NCI-H2196 (cell line): ENCODE data around the gene ZNF248.
"Not testable (repeated sequence)": the region's sequence is repeated elsewhere in the genome, so short reads cannot be mapped to it uniquely, and the experiment has no call there.

Experiments used
- DNase-seq: peaks from one replicate; lab custom pipeline; 2025; ENCODE audit not compliant: unreplicated experiment; lab: John Stamatoyannopoulos, UW

ZNF248 gene

GRCh38 chr10:37747081-37747480, 110.3 kb downstream of the ZNF248 start:
- DNase-seq = no peak

GRCh38 chr10:37741831-37742230, 115.6 kb downstream of the ZNF248 start:
- no peak for DNase-seq

GRCh38 chr10:37739181-37739580, 118.2 kb downstream of the ZNF248 start:
- DNase-seq = no peak

GRCh38 chr10:37738241-37738640, 119.2 kb downstream of the ZNF248 start:
- DNase-seq = not testable (repeated sequence)

- DNase-seq = no peak
Observed at GRCh38 chr10:37737336-37737735, 120.1 kb downstream of the ZNF248 start.

- no peak for DNase-seq
Observed at GRCh38 chr10:37736120-37736519, 121.3 kb downstream of the ZNF248 start.

GRCh38 chr10:37734971-37735370, 122.4 kb downstream of the ZNF248 start:
- no peak for DNase-seq
